Peyer's patch (tissue), 4 donors: ENCODE measurements around the gene SUN5. TPM values are rescaled to one million over a fixed set of nuclear protein-coding genes. Genes with fewer than 3 reads are reported as not detected.

Source experiments
- DNase-seq, 3 donors: peaks; one replicate each; pipeline ENCODE4 v3.0.0-alpha.2; 2017 to 2019
- H3K27ac ChIP-seq, 4 donors: fragments of 200-600 bp; sonication (generic); one replicate each; pipeline ENCODE4 v1.5.1; 2016 to 2019
- H3K27me3 ChIP-seq, 2 donors: fragments of 200-600 bp; sonication (generic); one replicate each; pipeline ENCODE4 v1.5.1; 2019
- H3K36me3 ChIP-seq, 3 donors: fragments of 200-600 bp; sonication (generic); one replicate each; pipeline ENCODE4 v1.5.1; 2016 to 2019
- H3K4me1 ChIP-seq, 4 donors: fragments of 200-600 bp; sonication (generic); one replicate each; pipeline ENCODE4 v1.5.1; 2016 to 2019
- H3K4me3 ChIP-seq, 4 donors: fragments of 200-600 bp; sonication (generic); 1 replicate in 3 of 4; 2 replicates in 1 of 4; pipeline ENCODE4 v1.5.1; 2016 to 2019; ENCODE audit warnings: mild to moderate bottlenecking in 1 of 4
- H3K9me3 ChIP-seq, 4 donors: fragments of 200-600 bp; sonication (generic); one replicate each; pipeline ENCODE4 v1.5.1; 2016 to 2019; ENCODE audit warnings: mild to moderate bottlenecking in 1 of 4
- CTCF ChIP-seq, 6 experiments: fragments of 450-650 bp in 4 of 6; fragments of 200-600 bp in 2 of 6; sonication (generic) in 1 of 6; IDR thresholded peaks; one replicate each; pipeline ENCODE4 v1.5.1; 2017 to 2019; ENCODE audit warnings: antibody characterized with exemption in 6 of 6, mild to moderate bottlenecking in 3 of 6, moderate library complexity in 1 of 6
- POLR2A ChIP-seq, 2 donors: fragments of 450-650 bp; IDR thresholded peaks; one replicate each; pipeline ENCODE4 v1.5.1; 2017; ENCODE audit warnings: antibody characterized with exemption in 2 of 2, mild to moderate bottlenecking in 2 of 2, moderate library complexity in 2 of 2
- total RNA-seq, 4 donors: library from RNA; depleted of rRNA; stranded (reverse); fragments of >200 nt; gene quantifications; one replicate each; pipeline ENCODE4 v1.1.0, GENCODE V29; 2016

SUN5 gene
- total RNA-seq, 4 donors from 2014 or later: not detected

DNA sequence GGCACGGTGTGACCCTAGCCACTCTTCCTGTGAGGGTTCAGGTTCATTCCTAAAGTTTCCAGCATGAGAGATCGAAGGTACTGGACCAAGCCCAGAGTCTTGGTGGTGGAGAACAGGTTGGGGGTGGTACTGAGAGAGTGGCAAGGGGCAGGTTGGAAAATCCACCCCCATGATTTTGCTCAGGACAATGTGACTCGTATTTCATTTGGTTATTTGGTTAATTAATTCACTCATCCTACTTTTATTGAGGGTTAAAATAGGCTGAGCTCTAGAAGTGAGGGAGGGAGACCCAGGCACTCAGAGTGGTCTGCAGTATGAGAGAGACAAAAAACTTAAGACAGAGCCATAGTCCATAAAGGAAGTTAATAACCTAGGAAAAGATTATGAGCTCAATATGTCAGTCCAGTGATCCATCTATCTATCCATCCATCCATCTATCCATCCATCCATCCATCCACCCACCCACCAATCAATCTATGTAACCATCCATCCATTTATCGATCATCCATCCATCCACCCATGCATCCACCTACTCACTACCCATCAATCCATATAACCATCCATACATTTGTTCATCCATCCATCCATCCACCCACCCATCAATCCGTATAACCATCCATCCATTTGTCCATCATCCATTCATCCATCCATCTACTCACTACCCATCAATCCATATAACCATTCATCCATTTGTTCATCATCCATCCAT, 20.5 kb upstream of the SUN5 start:
- no peaks in the 10 kb centered on the region for H3K36me3 ChIP-seq
- no peak for TF ChIP-seq CTCF (IDR thresholded peaks at IDR 0.05)
- no peak for TF ChIP-seq POLR2A (IDR thresholded peaks at IDR 0.05)
- H3K27me3 ChIP-seq: no peaks in the 10 kb centered on the region
- DNase-seq: no peak
- H3K9me3 ChIP-seq: no peaks in the 10 kb centered on the region
- H3K4me1 ChIP-seq: no peaks in the 10 kb centered on the region
- no peak overlapping the region for H3K27ac ChIP-seq
- no peak overlapping the region for H3K4me3 ChIP-seq

DNA sequence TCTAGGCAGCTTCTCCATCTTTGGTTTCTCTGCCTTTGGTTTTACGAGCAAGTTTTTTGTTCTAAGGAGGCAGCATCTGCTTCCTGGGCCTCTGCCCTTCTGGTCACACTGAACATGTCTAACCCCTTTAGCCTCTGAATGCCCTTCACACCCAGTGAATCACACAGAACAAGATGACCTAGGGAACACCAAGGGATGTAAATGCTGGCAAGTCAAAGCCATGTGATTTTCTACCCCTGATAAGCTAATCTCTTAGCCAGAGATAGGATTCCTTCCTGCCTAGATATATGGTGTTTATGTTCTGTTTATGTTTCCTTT, 20.0 kb upstream of the SUN5 start:
- DNase-seq: no peak
- Histone ChIP-seq H3K9me3 (no peaks in the 10 kb centered on the region), H3K27me3 (no peaks in the 10 kb centered on the region), H3K36me3 (no peaks in the 10 kb centered on the region), H3K27ac (no peak overlapping the region), H3K4me1 (no peaks in the 10 kb centered on the region), H3K4me3 (no peak overlapping the region)
- TF ChIP-seq CTCF (IDR thresholded peaks at IDR 0.05) (no peak), POLR2A (IDR thresholded peaks at IDR 0.05) (no peak)

GRCh38 chr20:33023439-33024242, 19.4 kb upstream of the SUN5 start:
- no peaks in the 10 kb centered on the region for H3K27me3 ChIP-seq
- no peak overlapping the region for H3K4me3 ChIP-seq
- DNase-seq: no peak
- H3K27ac ChIP-seq: no peak overlapping the region
- no peaks in the 10 kb centered on the region for H3K36me3 ChIP-seq
- no peak for TF ChIP-seq POLR2A (IDR thresholded peaks at IDR 0.05)
- no peak for TF ChIP-seq CTCF (IDR thresholded peaks at IDR 0.05)
- no peaks in the 10 kb centered on the region for H3K9me3 ChIP-seq
- no peaks in the 10 kb centered on the region for H3K4me1 ChIP-seq

GRCh38 chr20:33022694-33023438, 18.6 kb upstream of the SUN5 start:
- H3K9me3 ChIP-seq: no peaks in the 10 kb centered on the region
- H3K36me3 ChIP-seq: no peaks in the 10 kb centered on the region
- no peak overlapping the region for H3K27ac ChIP-seq
- no peak for DNase-seq
- H3K4me3 ChIP-seq: no peak overlapping the region
- no peak for TF ChIP-seq POLR2A (IDR thresholded peaks at IDR 0.05)
- no peaks in the 10 kb centered on the region for H3K27me3 ChIP-seq
- no peaks in the 10 kb centered on the region for H3K4me1 ChIP-seq

DNA sequence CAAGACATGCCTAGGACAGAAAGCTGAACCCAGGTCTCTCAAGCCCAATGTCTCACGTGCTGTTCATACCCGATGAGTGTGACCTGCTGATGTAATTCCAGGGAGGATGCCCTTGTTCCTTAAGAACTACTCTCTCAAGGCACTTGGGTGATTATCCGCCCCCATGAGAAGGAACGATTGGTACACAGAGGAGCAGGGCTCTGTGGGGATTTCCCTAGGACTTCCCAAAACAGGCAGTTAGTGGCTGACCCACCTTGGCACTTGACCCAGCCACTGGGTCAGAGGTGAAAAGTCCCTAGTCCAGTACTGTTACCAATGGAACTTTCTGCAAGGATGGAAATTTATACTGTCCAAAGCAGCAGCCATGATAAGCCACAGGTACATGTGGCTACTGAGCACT, 18.1 kb upstream of the SUN5 start:
- TF ChIP-seq CTCF (IDR thresholded peaks at IDR 0.05) (no peak), POLR2A (IDR thresholded peaks at IDR 0.05) (no peak)
- H3K4me3 ChIP-seq: no peak overlapping the region
- no peaks in the 10 kb centered on the region for H3K36me3 ChIP-seq
- no peak overlapping the region for H3K27ac ChIP-seq
- no peak for DNase-seq
- no peaks in the 10 kb centered on the region for H3K4me1 ChIP-seq
- no peaks in the 10 kb centered on the region for H3K9me3 ChIP-seq
- no peaks in the 10 kb centered on the region for H3K27me3 ChIP-seq

DNA sequence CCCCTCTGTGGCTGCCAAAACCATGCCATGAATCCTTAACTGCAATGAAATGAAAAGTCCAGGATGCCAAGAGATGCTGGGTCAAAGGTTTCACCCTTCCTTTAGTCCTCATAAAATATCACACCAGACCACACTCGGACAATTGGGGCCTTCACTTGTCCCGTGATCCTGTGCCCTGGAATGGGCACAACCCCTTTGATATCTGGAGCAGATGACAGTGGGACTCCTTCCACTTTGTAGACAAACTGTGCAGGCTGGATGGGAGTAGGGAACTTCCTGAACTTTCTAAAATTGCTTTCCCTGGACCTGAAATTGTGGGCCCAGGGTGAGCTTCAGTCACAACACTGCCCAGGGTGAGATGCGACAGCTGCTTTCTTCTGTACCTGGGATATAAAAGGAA, 17.6 kb upstream of the SUN5 start:
- Histone ChIP-seq H3K4me1 (no peaks in the 10 kb centered on the region), H3K27me3 (no peaks in the 10 kb centered on the region), H3K9me3 (no peaks in the 10 kb centered on the region), H3K27ac (no peak overlapping the region), H3K36me3 (no peaks in the 10 kb centered on the region), H3K4me3 (no peak overlapping the region)
- TF ChIP-seq POLR2A (IDR thresholded peaks at IDR 0.05) (no peak), CTCF (IDR thresholded peaks at IDR 0.05) (no peak)
- no peak for DNase-seq
